GM18505 (cell line): ENCODE measurements around the gene ZNF8.
"Not testable (repeated sequence)": the region's sequence is repeated elsewhere in the genome, so short reads cannot be mapped to it uniquely, and the experiment has no call there.

Experiments used
- ATAC-seq: cut with Tn5 transposase; IDR thresholded peaks from one replicate; pipeline ENCODE4 v1.9.1; 2021; ENCODE audit not compliant: unreplicated experiment
- POLR2A ChIP-seq: IDR thresholded peaks from 4 replicates; pipeline ENCODE4 v1.6.1; 2011; ENCODE audit warnings: borderline replicate concordance; ENCODE audit not compliant: insufficient read depth, insufficient read length; ENCODE audit errors: extremely low read depth

Gene ZNF8

DNA sequence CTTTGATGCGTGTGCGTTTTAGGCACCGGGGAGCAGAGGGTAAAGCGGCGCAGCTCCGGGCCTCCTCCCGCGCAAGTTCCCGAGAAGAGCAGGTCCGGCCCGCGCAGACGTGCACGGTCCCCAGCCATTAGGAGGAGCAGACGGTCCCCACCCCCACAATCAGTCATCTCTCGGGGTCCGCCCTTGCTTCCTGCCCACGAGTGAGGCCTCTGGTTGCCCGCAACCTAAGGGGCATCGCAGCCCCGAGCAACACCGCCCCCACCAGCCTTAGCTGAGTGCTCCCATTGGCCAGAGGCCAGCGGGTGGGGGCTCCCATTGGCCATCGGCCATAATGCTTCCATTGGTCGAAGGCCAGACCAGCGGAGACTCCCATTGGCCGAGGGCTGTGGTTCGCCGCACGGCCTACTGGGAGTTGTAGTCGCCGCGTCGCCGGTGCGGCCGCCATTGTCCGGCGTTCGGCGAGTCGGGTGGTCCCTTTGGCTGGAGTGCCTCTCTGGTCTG lies at the start of gene ZNF8:
Gene ZNF8 (plus strand): TSS at position 415 of the 501 bp plus-strand sequence. CDS start 127 bp downstream, outside the sequence.
- TF ChIP-seq POLR2A, result peak; percentile 73
- ATAC-seq, result peak; percentile 95

DNA sequence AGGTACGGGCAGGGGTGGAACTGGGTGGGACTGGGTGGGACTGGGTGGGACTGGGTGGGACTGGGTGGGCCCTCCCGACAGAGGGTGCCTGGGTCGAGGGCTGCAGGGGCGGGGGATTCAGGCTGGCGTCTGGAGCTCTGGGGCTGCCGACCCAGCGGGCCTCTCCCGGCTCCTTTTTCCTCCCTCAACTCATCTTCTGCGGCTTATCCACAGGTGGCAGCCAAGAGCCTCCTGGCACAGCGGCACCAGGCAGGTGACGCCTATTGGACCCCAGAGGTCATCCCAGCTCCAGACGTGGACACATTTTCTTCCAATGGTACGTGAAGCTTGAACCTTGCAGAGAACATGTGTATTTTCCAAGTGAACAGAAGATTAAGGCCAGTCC lies 49.5 kb upstream of the ZNF8 start:
- ATAC-seq, result no peak
- TF ChIP-seq POLR2A, result no peak

DNA sequence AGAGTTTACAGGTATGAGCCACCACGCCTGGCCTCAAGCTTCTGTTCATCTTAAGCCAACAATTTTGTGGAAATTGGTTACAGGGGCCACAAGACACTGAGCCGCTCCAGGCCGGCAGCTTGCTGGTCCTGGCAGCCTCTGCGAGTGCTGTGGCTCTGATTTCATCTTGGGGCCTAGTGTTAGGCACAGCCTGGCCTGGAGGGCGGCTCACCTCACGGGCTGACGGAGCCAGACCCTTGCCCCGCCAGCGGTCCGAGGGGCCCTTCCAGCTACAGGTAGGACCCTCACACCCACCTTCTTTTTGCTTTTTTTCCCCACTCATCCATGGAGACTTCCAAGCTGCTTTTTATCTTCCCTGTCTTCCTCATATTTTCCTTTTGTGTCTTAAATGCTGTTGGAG lies 41.4 kb upstream of the ZNF8 start:
- no peak for TF ChIP-seq POLR2A
- no peak for ATAC-seq

DNA sequence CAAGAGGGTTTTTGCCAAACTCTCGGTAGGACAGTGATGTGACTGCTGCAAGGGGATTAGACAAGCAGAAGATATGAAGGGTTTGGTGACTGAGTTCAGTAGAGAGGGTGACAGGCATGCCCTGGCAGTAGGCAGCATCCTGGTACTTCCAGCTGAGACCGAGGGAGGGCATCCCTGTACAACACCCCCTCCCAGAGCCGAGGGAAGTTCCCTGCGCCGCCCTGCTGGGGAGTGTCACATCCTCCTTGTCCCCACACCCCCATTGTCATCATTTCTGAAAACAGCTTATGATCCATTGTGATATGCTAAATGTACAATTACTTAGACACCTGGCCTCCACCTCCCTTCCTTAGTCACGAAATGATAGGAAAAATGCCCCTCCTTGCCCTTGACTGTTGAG lies 35.4 kb upstream of the ZNF8 start:
- TF ChIP-seq POLR2A, result no peak
- ATAC-seq, result no peak

DNA sequence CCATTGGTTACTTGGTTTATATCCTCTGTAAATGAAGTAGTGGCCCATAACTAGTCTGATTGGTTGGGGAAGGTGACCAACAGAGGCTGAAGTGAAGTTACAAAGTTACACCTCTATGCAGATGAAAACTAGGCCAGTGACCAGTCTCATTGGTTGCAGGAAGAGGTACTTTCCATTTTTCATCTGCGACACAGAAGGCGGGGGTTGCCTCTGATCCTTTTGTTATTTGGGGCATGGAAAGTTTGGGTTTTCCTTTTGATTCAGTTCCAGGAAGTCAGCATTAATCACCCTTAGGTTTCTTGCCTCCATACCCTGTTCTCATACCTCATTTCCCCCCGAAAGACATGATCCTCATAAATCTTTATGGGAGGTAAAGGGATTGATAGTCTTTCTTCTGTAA lies 29.9 kb upstream of the ZNF8 start:
- ATAC-seq, result no peak
- no peak for TF ChIP-seq POLR2A

DNA sequence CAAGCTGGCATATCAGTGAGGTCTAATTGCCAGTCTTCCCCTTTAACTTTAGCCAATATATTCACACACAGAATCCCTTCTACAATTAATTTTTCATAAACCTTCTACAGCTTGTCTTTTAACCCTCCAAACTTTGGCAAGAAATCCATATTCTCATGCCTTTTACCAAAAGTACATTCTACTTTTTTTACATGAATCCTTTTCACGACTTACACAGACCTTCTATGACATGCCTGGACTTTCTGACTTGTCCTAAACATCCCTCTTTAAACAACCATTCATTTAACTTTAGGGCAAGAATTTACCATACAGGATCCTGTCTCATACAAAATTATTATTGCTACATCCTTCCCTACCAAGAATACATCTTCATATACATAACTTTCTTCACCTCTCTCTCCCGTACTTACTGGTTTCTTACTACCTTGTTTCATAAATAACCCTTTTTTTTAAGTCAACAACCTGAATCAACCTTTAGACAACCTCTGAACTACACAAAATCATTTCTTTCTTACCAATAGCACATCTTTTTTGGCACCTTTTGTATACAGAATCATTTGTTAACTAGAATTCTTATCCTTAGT lies 26.6 kb upstream of the ZNF8 start:
- no peak for ATAC-seq
- no peak for TF ChIP-seq POLR2A

DNA sequence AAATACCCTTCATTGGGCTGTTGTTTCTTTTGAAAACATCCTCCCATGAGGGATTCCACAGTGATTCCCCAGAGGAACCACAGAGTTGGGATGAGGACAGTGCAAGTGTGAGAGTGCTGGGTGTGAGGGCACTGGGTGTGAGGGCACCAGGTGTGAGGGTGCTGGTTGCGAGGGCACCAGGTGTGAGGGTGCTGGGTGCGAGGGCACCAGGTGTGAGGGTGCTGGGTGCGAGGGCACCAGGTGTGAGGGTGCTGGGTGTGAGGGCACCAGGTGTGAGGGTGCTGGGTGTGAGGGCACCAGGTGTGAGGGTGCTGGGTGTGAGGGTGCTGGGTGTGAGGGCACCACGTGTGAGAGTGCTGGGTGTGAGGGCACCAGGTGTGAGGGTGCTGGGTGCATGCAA lies 20.5 kb upstream of the ZNF8 start:
- ATAC-seq, result not testable (repeated sequence)

DNA sequence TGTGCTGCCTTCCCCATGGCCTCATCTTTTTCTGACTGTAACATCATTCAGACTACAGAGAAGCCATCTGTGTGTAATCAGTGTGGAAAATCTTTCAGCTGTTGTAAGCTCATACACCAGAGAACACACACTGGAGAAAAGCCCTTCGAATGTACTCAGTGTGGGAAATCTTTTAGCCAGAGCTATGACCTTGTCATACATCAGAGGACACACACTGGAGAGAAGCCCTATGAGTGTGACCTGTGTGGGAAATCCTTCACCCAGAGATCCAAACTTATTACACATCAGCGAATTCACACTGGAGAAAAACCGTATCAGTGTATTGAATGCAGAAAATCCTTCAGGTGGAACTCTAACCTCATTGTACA lies 17.2 kb upstream of the ZNF8 start:
- no peak for ATAC-seq
- TF ChIP-seq POLR2A, result no peak

DNA sequence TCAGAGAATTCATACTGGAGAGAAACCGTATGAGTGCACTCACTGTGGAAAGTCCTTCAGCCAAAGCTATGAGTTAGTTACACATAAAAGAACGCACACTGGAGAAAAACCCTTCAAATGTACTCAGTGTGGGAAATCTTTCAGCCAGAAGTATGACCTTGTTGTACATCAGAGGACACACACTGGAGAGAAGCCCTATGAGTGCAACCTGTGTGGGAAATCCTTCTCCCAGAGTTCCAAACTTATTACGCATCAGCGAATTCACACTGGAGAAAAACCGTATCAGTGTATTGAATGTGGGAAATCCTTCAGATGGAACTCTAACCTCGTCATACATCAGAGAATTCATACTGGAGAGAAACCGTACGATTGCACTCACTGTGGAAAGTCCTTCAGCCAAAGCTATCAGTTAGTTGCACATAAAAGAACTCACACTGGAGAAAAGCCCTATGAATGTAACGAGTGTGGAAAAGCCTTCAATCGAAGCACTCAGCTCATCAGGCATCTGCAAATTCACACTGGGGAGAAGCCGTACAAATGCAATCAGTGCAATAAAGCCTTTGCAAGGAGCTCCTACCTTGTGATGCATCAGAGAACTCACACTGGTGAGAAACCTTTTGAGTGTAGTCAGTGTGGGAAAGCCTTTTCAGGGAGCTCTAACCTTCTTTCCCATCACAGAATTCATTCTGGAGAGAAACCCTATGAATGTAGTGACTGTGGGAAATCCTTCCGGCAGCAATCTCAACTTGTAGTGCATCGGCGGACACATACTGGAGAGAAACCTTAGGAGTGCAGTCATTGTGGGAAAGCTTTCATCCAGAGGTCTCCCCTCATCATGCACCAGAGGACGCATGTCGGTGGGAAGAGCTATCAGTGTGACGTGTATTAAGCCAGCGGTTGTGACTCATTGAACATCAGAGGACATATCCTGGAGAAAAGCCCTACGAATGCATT lies 16.5 kb upstream of the ZNF8 start:
- no peak for ATAC-seq
- no peak for TF ChIP-seq POLR2A

DNA sequence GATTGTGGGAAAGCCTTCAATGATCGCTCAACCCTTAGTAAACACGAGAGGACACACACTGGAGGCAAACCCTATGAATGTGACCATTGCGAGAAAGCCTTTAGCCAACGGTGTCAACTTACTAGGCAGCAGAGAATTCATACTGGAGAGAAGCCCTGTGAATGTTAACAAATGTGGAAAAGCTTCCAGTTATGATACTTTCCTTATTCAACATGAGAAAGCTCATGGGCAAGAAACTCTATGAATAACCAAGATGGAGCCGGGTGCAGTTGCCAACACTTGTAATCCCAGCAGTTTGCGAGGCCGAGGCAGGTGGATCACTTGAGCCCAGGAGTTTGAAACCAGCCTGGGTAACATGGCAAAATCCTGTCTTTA lies 15.8 kb upstream of the ZNF8 start:
- no peak for ATAC-seq
- TF ChIP-seq POLR2A, result no peak

DNA sequence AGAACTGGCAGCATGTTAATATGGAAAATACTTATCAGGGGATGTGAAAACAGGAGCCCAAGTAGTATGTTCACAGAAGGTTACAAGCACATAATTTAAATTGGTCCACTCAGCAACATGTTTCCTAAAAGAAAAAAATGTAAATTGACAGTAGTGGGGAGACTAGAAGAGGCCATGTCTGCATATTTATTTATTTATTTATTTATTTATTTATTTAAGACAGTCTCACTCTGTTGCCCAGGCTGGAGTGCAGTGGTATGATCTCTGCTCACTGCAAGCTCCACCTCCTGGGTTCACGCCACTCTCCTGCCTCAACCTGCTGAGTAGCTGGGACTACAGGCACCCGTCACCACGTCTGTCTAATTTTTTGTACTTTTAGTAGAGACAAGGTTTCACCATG lies 13.7 kb upstream of the ZNF8 start:
- ATAC-seq, result no peak
- no peak for TF ChIP-seq POLR2A

DNA sequence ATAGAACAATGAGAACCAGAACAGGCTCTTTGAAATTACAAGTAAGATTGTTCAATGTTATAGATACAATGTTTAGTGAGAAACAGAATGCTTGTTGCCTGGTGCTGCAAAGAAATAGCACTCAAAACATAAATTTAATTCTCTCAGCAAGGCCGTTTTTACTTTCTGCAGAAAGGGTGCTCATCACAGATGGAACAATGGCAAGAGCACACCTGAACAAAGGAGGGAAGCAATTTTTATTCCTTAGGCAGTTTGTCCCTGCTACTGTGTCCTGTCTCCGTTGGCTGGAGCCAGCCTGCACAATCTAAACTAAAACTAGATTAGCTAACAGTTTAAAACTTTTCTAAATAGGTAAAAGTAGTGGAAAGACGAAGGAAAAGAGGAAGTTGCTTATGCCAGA lies 10.4 kb upstream of the ZNF8 start:
- ATAC-seq, result no peak
- no peak for TF ChIP-seq POLR2A

DNA sequence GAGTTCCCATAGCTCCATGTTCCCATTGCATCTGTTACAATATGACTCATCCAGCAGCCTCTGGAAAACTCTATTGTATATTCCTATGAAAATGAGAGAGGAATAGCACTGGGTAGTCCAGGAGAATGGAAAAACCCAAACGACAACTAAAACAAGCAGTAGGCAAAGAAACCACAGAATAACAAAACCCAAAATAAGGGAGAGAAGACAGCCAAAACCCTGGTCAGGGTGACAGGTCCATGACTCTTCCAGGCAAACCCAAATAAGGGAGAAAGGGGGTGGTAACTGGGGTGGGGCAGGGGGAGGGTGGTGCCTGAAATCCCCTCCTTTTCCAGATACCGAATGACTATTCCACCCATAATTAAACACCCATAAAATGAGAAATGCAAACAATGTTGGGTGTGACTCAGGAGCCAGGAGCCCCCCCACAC lies 4.0 kb upstream of the ZNF8 start:
- no peak for TF ChIP-seq POLR2A
- ATAC-seq, result no peak

DNA sequence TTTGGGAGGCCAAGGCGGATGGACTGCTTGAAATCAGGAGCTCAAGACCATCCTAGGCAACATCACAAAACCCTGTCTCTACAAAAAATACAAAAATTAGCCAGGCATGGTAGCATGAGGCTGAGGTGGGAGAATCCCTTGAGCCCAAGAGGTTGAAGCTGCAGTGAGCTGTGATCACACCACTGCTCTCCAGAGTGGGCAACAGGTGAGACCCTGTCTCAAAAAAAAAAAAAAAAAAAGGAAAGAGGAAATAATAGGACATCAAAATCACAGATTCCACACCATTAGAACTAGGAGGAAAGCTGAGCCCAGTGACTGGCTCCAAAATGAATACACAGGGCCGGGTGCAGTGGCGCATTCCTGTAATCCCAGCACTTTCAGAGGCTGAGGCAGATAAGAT lies 3.2 kb upstream of the ZNF8 start:
- TF ChIP-seq POLR2A, result no peak
- ATAC-seq, result no peak

DNA sequence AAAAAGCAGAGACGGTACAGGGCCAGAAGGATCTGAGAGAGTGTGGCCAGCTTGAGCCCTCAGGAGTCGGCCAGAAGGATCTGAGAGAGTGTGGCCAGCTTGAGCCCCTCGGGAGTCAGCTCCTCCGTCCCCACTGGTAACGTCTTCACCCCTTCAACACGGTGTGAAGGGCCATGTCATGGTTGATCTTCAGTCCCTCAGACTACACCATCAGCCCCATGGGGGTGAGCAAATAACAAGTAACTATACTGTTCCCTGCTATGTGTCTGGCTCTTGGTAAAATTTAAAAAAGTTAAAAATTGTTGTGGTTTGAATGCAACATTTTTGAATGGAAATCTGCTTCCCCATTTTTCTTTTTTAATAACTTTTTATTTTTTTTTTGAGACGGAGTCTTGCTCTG lies 1.6 kb upstream of the ZNF8 start:
- TF ChIP-seq POLR2A, result no peak
- no peak for ATAC-seq
